ENCODE data around the gene RYR2.

Gene RYR2

DNA sequence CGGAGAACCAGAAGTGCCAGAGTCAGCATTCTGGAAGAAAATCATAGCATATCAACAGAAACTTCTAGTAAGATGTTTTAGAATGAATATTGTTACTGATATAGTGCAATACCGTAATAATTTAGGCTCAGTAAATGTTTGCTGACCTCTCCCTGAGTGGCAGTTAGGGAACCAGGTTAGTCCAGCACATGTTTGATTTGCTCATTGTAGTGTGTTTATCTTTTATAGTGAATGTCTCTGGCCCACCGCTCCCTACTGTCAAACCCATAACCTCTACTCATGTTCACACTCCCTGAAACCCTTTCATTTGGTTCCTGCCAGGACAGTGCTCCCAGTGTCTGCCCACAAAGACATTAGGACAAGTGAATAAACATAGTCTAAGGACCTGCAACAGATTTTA is 746.1 kb downstream of the RYR2 start:
- TF ChIP-seq, protein P1, sequence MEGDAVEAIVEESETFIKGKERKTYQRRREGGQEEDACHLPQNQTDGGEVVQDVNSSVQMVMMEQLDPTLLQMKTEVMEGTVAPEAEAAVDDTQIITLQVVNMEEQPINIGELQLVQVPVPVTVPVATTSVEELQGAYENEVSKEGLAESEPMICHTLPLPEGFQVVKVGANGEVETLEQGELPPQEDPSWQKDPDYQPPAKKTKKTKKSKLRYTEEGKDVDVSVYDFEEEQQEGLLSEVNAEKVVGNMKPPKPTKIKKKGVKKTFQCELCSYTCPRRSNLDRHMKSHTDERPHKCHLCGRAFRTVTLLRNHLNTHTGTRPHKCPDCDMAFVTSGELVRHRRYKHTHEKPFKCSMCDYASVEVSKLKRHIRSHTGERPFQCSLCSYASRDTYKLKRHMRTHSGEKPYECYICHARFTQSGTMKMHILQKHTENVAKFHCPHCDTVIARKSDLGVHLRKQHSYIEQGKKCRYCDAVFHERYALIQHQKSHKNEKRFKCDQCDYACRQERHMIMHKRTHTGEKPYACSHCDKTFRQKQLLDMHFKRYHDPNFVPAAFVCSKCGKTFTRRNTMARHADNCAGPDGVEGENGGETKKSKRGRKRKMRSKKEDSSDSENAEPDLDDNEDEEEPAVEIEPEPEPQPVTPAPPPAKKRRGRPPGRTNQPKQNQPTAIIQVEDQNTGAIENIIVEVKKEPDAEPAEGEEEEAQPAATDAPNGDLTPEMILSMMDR (IDR thresholded peaks at IDR 0.05; ENCODE audit: low read depth, low read length) = no peak
- H3K4me3 ChIP-seq (ENCODE audit: low read depth, low read length) = no peak overlapping the region

DNA sequence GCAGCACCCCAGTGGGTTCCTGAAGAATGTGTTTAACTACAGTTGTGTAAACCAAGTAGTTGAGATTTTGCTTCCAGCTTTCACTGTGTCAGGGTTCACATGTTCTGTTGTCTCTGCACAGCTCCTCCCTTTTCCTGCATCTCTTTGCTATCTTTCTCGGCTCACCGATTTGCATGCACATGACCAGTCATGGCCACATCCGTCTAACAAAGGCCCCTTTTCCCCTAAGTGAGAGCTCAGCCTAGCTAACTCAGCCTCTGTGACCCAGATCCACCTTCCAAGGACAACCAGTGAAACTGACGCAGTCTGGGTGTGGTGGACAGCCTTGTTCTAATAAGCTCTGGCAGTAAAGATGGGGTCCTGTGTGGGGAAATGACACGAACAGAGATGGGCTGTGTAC is 747.6 kb downstream of the RYR2 start:
- TF ChIP-seq, protein P1 (IDR thresholded peaks at IDR 0.05; ENCODE audit: low read depth, low read length) = no peak
- no peak overlapping the region for H3K4me3 ChIP-seq (ENCODE audit: low read depth, low read length)

DNA sequence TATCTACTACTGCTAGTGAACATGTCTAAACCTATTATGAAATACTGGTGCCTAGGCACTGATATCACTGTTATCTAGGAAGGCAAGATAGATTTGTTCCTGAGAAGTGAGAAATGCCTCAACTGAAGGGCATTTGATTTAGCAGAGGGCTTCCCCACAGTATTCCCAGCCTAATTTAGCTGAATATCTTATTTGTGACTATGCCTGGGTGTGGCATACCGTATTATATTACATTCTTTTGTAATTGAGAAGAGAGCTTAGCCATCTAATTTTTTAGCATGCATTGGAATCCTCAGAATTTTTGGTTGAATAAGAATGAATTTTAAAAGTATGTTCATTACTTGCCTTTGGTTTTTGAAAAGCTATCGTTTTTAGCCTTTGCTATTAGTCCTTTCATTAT is 749.6 kb downstream of the RYR2 start:
- H3K4me3 ChIP-seq (ENCODE audit: low read depth, low read length) = no peak overlapping the region
- TF ChIP-seq, protein P1 (IDR thresholded peaks at IDR 0.05; ENCODE audit: low read depth, low read length) = no peak

DNA sequence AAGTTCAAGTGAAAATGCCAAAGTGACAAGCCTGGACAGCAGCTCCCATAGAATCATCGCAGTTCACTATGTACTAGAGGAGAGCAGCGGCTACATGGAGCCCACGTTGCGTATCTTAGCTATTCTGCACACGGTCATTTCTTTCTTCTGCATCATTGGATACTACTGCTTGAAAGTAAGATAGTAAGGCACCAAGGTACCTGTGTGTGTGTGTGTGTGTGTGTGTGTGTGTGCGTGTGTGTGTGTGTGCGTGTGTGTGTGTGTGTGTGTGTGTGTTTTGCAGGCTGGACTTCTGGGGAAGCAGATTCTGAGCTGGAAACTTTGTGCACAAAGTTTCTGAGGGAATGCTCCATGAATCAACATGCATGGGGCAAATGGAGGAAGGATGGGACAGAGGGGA is 750.2 kb downstream of the RYR2 start:
- TF ChIP-seq, protein P1 (IDR thresholded peaks at IDR 0.05; ENCODE audit: low read depth, low read length) = no peak
- no peak overlapping the region for H3K4me3 ChIP-seq (ENCODE audit: low read depth, low read length)

DNA sequence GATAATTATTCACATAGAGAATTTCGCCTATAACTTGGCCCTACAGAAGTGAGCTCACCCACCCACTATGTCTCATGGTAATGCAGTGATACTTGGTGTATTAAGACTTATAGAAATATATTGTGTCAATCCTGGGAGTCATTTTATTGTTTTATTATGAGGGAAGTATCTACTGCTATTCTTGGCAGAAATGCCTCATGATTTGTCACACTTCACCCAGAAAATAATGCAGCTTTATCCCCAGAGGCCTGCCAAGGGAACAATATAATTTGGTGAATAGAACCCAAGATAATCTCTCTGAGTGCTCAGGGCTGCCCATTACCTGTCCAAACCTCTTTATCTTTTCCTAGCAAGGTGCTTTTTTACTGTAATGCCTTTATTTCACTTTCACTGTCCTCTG is 750.7 kb downstream of the RYR2 start:
- TF ChIP-seq, protein P1 (IDR thresholded peaks at IDR 0.05; ENCODE audit: low read depth, low read length) = no peak
- no peak overlapping the region for H3K4me3 ChIP-seq (ENCODE audit: low read depth, low read length)

DNA sequence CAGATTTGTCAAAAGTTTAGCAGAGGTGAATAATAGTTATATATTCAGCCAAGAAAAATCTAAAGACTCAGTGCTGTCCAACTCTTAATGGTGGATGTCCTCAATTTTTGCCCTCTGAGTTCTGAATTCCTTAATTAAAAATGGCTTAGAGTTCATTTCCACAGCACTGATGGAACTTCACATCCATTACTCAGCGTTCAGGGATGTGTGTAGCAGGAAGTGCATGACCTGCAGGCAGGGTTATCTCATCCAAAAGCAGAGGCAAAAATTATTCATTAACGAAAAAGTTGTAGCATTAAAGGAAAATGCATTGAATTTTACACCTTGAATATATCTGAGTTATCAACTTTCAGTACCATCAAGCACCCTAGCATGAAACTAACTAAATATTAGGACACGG is 752.1 kb downstream of the RYR2 start:
- TF ChIP-seq, protein P1 (IDR thresholded peaks at IDR 0.05; ENCODE audit: low read depth, low read length) = no peak
- H3K4me3 ChIP-seq (ENCODE audit: low read depth, low read length) = no peak overlapping the region

DNA sequence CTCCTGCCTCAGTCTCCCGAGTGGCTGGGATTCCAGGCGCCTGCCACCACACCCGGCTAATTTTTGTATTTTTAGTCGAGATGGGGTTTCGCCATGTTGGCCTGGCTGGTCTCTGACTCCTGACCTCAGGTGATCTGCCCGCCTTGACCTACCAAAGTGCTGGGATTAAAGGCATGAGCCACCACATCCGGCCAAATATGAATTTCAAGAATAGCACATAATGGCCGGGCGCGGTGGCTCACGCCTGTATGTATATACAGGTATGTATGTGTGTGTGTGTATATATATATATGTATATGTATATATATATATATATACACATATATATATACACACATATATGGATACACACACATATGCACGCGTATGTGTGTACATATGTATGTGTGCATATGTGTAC is 753.6 kb downstream of the RYR2 start:
- TF ChIP-seq, protein P1 (IDR thresholded peaks at IDR 0.05; ENCODE audit: low read depth, low read length) = no peak
- H3K4me3 ChIP-seq (ENCODE audit: low read depth, low read length) = no peak overlapping the region
